ENCODE data around the gene RGS9. TPM values are rescaled to one million over a fixed set of nuclear protein-coding genes. Genes with fewer than 3 reads are reported as not detected.
"Not testable (repeated sequence)": the region's sequence is repeated elsewhere in the genome, so short reads cannot be mapped to it uniquely, and the experiment has no call there.

The RGS9 gene
- total RNA-seq, 1 experiment from 2014 or later, result 6.3 TPM

DNA sequence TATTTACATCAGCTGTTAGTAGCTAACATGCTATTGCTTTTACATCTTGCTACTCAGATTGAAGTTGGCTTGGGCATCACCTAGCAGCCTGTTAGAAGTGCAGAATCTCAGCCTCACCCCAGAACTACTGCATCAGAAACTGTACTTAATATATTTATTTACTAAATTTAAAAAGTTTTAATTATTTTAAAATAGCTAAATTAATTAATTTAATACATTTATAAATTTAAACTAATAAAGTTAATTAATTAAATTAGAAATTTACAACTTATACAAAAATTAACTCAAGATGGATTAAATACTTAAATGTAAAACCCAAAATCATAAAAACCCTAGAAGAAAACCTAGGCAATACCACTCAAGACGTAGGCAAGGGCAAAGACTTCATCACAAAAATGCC is 41.7 kb upstream of the RGS9 start:
- no peaks in the 10 kb centered on the region for H3K9me3 Mint-ChIP-seq (ENCODE audit: unreplicated experiment)
- intact Hi-C loops (cut with micrococcal nuclease; ENCODE audit: unreplicated experiment), result no loop called here
- Histone ChIP-seq H3K4me3 (ENCODE audit: low read depth, low read length) (no peak overlapping the region), H3K27me3 (replicated peaks; ENCODE audit: control insufficient read depth, insufficient read depth, low read length) (no peaks in the 10 kb centered on the region), H3K4me1 (no peaks in the 10 kb centered on the region), H3K36me3 (ENCODE audit: control insufficient read depth, insufficient read depth, low read length) (no peaks in the 10 kb centered on the region), H3K9me3 (no peaks in the 10 kb centered on the region)
- no peak overlapping the region for H3K27ac Mint-ChIP-seq (ENCODE audit: unreplicated experiment)
- no peak for TF ChIP-seq CTCF (IDR thresholded peaks at IDR 0.05; ENCODE audit: insufficient read depth in 1 of 2, low read depth in 1 of 2, low read length in 1 of 2, severe bottlenecking in 1 of 2, unreplicated experiment in 1 of 2)
- H3K36me3 Mint-ChIP-seq (ENCODE audit: insufficient read depth, unreplicated experiment), result no peaks in the 10 kb centered on the region
- H3K27me3 Mint-ChIP-seq (ENCODE audit: insufficient read depth, unreplicated experiment), result no peaks in the 10 kb centered on the region
- H3K4me1 Mint-ChIP-seq (ENCODE audit: low read depth, unreplicated experiment), result peaks cover 5% of the 10 kb centered on the region
- no peak for DNase-seq
- ChIA-PET CTCF (interaction anchor here (0.7 kb wide), 1 partner anchor 590 kb away, joined by 3 read pairs; no protein-coding TSS in a partner anchor), POLR2A (no interaction called here)
- H3K4me3 Mint-ChIP-seq (ENCODE audit: unreplicated experiment), result no peak overlapping the region
- no TSS peak for BruUV-seq (replicated peaks)

DNA sequence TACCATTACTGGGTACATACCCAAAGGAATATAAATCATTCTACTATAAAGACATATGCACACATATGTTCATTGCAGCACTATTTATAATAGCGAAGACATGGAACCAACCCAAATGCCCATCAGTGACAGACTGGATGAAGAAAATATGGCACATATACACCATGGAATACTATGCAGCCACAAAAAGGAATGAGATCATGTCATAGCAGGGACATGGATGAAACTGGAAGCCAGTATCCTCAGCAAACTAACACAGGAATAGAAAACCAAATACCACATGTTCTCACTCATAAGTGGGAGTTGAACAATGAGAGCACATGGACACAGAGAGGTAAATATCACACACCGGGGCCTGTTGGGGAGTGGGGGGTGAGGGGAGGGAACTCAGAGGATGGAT is 40.8 kb upstream of the RGS9 start:
- BruUV-seq (replicated peaks); H3K27ac Mint-ChIP-seq (ENCODE audit: unreplicated experiment); DNase-seq; H3K4me3 ChIP-seq (ENCODE audit: low read depth, low read length); H3K9me3 ChIP-seq; H3K4me3 Mint-ChIP-seq (ENCODE audit: unreplicated experiment); H3K4me1 ChIP-seq; POLR2A ChIA-PET; H3K9me3 Mint-ChIP-seq (ENCODE audit: unreplicated experiment); H3K36me3 ChIP-seq (ENCODE audit: control insufficient read depth, insufficient read depth, low read length); H3K27me3 Mint-ChIP-seq (ENCODE audit: insufficient read depth, unreplicated experiment); intact Hi-C loops (cut with micrococcal nuclease; ENCODE audit: unreplicated experiment); H3K27me3 ChIP-seq (replicated peaks; ENCODE audit: control insufficient read depth, insufficient read depth, low read length); H3K4me1 Mint-ChIP-seq (ENCODE audit: low read depth, unreplicated experiment); H3K36me3 Mint-ChIP-seq (ENCODE audit: insufficient read depth, unreplicated experiment): not testable (repeated sequence)
- CTCF ChIA-PET, result interaction anchor here (0.6 kb wide), 1 partner anchor 103 kb away, joined by 3 read pairs; no protein-coding TSS in a partner anchor

GRCh38 chr17:65097110-65097509 is 40.1 kb upstream of the RGS9 start:
- POLR2A ChIA-PET, result no interaction called here
- intact Hi-C loops (cut with micrococcal nuclease; ENCODE audit: unreplicated experiment), result no loop called here
- H3K4me3 Mint-ChIP-seq (ENCODE audit: unreplicated experiment), result no peak overlapping the region
- no peaks in the 10 kb centered on the region for H3K27me3 ChIP-seq (replicated peaks; ENCODE audit: control insufficient read depth, insufficient read depth, low read length)
- H3K27ac Mint-ChIP-seq (ENCODE audit: unreplicated experiment), result no peak overlapping the region
- CTCF ChIA-PET, result interaction anchor here (0.6 kb wide), 1 partner anchor 104 kb away, joined by 3 read pairs; no protein-coding TSS in a partner anchor
- no peaks in the 10 kb centered on the region for H3K36me3 ChIP-seq (ENCODE audit: control insufficient read depth, insufficient read depth, low read length)
- H3K4me1 ChIP-seq, result peaks cover 5% of the 10 kb centered on the region; the same call in 1 of the 2 replicates
- no peak for DNase-seq
- H3K9me3 ChIP-seq, result no peaks in the 10 kb centered on the region
- no peak overlapping the region for H3K4me3 ChIP-seq (ENCODE audit: low read depth, low read length)
- BruUV-seq (replicated peaks), result no TSS peak
- no peaks in the 10 kb centered on the region for H3K27me3 Mint-ChIP-seq (ENCODE audit: insufficient read depth, unreplicated experiment)
- no peaks in the 10 kb centered on the region for H3K9me3 Mint-ChIP-seq (ENCODE audit: unreplicated experiment)
- H3K36me3 Mint-ChIP-seq (ENCODE audit: insufficient read depth, unreplicated experiment), result no peaks in the 10 kb centered on the region
- TF ChIP-seq CTCF (IDR thresholded peaks at IDR 0.05; ENCODE audit: insufficient read depth in 1 of 2, low read depth in 1 of 2, low read length in 1 of 2, severe bottlenecking in 1 of 2, unreplicated experiment in 1 of 2), result no peak
- H3K4me1 Mint-ChIP-seq (ENCODE audit: low read depth, unreplicated experiment), result peaks cover 5% of the 10 kb centered on the region

DNA sequence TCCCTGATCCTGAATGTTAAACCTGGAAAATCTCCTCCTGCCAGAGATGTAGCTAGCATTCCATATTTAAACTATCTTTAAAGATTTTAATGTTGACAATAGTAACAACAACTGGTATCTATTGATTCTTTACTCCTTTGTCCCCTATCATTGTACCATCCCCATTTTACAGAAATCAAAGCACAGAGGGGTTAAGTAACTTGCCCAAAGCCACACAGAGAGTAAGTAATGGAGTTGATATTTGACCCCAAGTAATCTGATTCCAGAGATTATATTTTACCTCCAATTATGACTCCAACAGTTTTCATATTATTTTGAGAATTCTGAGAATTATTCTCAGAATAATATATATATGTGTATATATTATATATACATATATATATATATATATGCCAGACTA is 37.7 kb upstream of the RGS9 start:
- no peak overlapping the region for H3K27ac Mint-ChIP-seq (ENCODE audit: unreplicated experiment)
- intact Hi-C loops (cut with micrococcal nuclease; ENCODE audit: unreplicated experiment), result no loop called here
- no peak for DNase-seq
- H3K9me3 Mint-ChIP-seq (ENCODE audit: unreplicated experiment), result no peaks in the 10 kb centered on the region
- H3K4me1 Mint-ChIP-seq (ENCODE audit: low read depth, unreplicated experiment), result no peaks in the 10 kb centered on the region
- H3K4me3 ChIP-seq (ENCODE audit: low read depth, low read length), result no peak overlapping the region
- no peaks in the 10 kb centered on the region for H3K36me3 Mint-ChIP-seq (ENCODE audit: insufficient read depth, unreplicated experiment)
- H3K27me3 Mint-ChIP-seq (ENCODE audit: insufficient read depth, unreplicated experiment), result no peaks in the 10 kb centered on the region
- H3K9me3 ChIP-seq, result no peaks in the 10 kb centered on the region
- no peak for TF ChIP-seq CTCF (IDR thresholded peaks at IDR 0.05; ENCODE audit: insufficient read depth in 1 of 2, low read depth in 1 of 2, low read length in 1 of 2, severe bottlenecking in 1 of 2, unreplicated experiment in 1 of 2)
- H3K36me3 ChIP-seq (ENCODE audit: control insufficient read depth, insufficient read depth, low read length), result no peaks in the 10 kb centered on the region
- H3K27me3 ChIP-seq (replicated peaks; ENCODE audit: control insufficient read depth, insufficient read depth, low read length), result no peaks in the 10 kb centered on the region
- peak overlapping the region; percentile 75 for H3K4me3 Mint-ChIP-seq (ENCODE audit: unreplicated experiment)
- peaks cover 5% of the 10 kb centered on the region; the same call in 1 of the 2 replicates for H3K4me1 ChIP-seq
- ChIA-PET CTCF (interaction anchor here (0.6 to 1.9 kb wide), 3 partner anchors 37 to 71 kb away, joined by 3 to 9 read pairs (median 7); partner anchors contain the start of gene RGS9), POLR2A (no interaction called here)
- BruUV-seq (replicated peaks), result no TSS peak

Measured in Caco-2 (cell line).